ENCODE results near the gene NSUN3.

NSUN3 gene

DNA sequence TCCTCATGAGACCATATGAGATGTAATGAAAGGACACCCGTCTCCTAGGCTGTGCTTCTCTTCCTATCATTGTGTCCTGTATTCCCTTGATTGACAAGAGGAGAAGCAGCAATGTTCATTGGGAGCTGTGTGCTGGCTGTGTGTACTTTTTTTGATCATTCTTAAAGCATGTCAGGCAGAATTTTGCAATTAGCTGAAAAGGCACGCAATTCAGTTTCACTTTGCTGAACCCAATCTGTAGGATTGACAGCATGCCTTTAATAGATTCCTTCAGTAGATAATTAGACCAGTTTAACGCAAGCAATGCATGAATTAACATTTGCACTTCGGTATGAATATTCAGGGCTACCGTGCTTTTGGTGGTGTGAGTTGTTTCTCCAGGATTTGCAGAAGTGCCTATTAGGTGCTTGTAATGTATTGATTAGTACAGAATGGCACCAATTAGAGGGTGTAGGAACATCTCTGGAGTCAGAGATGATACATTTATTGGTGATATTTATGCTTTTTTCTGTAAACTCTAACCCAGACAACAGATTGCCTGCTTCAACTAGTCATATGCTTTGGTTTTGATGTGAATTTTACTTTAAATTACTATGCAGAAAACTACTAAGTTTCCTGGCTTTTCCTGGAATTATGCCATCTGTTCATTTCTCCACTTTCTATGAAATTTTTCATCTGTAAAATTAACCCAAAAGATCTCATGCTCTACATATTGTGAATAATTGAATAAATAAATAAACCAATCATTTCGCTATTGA, 114.3 kb downstream of the NSUN3 start:
- no peaks in the 10 kb centered on the region for H3K27me3 ChIP-seq
- no peaks in the 10 kb centered on the region for H3K9me3 ChIP-seq
- H3K27ac ChIP-seq = no peak overlapping the region
- no peaks in the 10 kb centered on the region for H3K4me1 ChIP-seq (ENCODE audit: control insufficient read depth in 1 of 2, insufficient read depth in 1 of 2, low read depth in 1 of 2, low read length in 1 of 2)
- no peaks in the 10 kb centered on the region for H3K36me3 ChIP-seq
- no peak for TF ChIP-seq CTCF (IDR thresholded peaks at IDR 0.05)
- no peak overlapping the region for H3K4me3 ChIP-seq (ENCODE audit: low read depth in 1 of 2, low read length in 1 of 2)
